Neural progenitor cell (in vitro differentiated cells): ENCODE results near the gene POLR3F.
"Not testable (repeated sequence)": the region's sequence is repeated elsewhere in the genome, so short reads cannot be mapped to it uniquely, and the experiment has no call there.

ENCODE experiments used
- EZH2 ChIP-seq: fragments of 200-600 bp; sonication (generic); IDR thresholded peaks from 2 replicates; pipeline ENCODE4 v1.6.1; 2017; ENCODE audit warnings: antibody characterized with exemption, mild to moderate bottlenecking, moderate library complexity
- EZH2phosphoT487 ChIP-seq: fragments of 200-600 bp; sonication (generic); IDR thresholded peaks from 2 replicates; pipeline ENCODE4 v1.6.1; 2017; ENCODE audit warnings: antibody characterized with exemption
- TF ChIP-seq, protein P1 (sequence below): fragments of 200-600 bp; sonication (generic); IDR thresholded peaks from 2 replicates; pipeline ENCODE4 v1.5.1; 2017; ENCODE audit warnings: antibody characterized with exemption, mild to moderate bottlenecking

DNA sequence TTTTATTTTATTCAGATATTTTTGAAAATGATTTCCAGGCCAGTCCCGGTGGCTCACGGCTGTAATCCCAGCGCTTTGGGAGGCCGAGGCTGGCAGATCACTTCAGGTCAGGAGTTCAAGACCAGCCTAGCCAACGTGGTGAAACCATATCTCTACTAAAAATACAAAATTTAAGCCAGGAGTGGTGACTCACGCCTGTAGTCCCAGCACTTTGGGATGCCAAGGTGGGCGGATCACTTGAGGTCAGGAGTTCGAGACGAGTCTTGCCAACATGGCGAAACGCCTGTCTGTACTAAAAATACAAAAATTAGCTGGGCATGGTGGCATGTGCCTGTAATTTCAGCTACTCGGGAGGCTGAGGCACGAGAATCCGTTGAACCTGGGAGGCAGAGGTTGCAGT is 59.6 kb downstream of the POLR3F start:
- TF ChIP-seq EZH2, EZH2phosphoT487: not testable (repeated sequence)
- TF ChIP-seq, protein P1, sequence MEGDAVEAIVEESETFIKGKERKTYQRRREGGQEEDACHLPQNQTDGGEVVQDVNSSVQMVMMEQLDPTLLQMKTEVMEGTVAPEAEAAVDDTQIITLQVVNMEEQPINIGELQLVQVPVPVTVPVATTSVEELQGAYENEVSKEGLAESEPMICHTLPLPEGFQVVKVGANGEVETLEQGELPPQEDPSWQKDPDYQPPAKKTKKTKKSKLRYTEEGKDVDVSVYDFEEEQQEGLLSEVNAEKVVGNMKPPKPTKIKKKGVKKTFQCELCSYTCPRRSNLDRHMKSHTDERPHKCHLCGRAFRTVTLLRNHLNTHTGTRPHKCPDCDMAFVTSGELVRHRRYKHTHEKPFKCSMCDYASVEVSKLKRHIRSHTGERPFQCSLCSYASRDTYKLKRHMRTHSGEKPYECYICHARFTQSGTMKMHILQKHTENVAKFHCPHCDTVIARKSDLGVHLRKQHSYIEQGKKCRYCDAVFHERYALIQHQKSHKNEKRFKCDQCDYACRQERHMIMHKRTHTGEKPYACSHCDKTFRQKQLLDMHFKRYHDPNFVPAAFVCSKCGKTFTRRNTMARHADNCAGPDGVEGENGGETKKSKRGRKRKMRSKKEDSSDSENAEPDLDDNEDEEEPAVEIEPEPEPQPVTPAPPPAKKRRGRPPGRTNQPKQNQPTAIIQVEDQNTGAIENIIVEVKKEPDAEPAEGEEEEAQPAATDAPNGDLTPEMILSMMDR, result not testable (repeated sequence)
